ENCODE results near the gene VPS4B. TPM values are rescaled to one million over a fixed set of nuclear protein-coding genes. Genes with fewer than 3 reads are reported as not detected.
A peak's percentile ranks its signal among the peaks of the same experiment; 100 is the strongest.

The VPS4B gene
- total and polyA plus RNA-seq, 10 of the 15 experiments (the other 5 are each of a cell fraction or from before 2014, with no cell fraction given): 21.4 to 37.6 (median 29.8) TPM

- TF ChIP-seq SMARCA5 (IDR thresholded peaks at IDR 0.05) (no peak), MTA2 (IDR thresholded peaks at IDR 0.05; ENCODE audit: low read depth) (no peak), RUNX3 (IDR thresholded peaks at IDR 0.05; ENCODE audit: low read length) (no peak), HDAC6 (IDR thresholded peaks at IDR 0.05; ENCODE audit: unreplicated experiment) (no peak), SREBF1 (IDR thresholded peaks at IDR 0.05; ENCODE audit: low read length) (no peak), EED (IDR thresholded peaks at IDR 0.05; ENCODE audit: low read depth) (no peak), CREM (IDR thresholded peaks at IDR 0.05; ENCODE audit: low read depth) (no peak), TBL1XR1 (IDR thresholded peaks at IDR 0.05; ENCODE audit: low read depth, low read length) (no peak), SRF (IDR thresholded peaks at IDR 0.05; ENCODE audit: low read depth in 2 of 2, low read length in 2 of 2) (no peak), RFX5 (IDR thresholded peaks at IDR 0.05; ENCODE audit: low read depth, low read length) (no peak), CBX3 (IDR thresholded peaks at IDR 0.05; ENCODE audit: borderline replicate concordance, low read depth) (no peak), IKZF1 (conservative IDR thresholded peaks at IDR 0.05) (no peak), MEF2A (IDR thresholded peaks at IDR 0.05; ENCODE audit: insufficient read depth, low read depth, low read length) (no peak), SREBF2 (IDR thresholded peaks at IDR 0.05; ENCODE audit: low read length) (no peak), BCL3 (IDR thresholded peaks at IDR 0.05; ENCODE audit: borderline replicate concordance, insufficient read depth, low read depth, low read length, poor library complexity, severe bottlenecking) (no peak)
- TF ChIP-seq, protein P1, sequence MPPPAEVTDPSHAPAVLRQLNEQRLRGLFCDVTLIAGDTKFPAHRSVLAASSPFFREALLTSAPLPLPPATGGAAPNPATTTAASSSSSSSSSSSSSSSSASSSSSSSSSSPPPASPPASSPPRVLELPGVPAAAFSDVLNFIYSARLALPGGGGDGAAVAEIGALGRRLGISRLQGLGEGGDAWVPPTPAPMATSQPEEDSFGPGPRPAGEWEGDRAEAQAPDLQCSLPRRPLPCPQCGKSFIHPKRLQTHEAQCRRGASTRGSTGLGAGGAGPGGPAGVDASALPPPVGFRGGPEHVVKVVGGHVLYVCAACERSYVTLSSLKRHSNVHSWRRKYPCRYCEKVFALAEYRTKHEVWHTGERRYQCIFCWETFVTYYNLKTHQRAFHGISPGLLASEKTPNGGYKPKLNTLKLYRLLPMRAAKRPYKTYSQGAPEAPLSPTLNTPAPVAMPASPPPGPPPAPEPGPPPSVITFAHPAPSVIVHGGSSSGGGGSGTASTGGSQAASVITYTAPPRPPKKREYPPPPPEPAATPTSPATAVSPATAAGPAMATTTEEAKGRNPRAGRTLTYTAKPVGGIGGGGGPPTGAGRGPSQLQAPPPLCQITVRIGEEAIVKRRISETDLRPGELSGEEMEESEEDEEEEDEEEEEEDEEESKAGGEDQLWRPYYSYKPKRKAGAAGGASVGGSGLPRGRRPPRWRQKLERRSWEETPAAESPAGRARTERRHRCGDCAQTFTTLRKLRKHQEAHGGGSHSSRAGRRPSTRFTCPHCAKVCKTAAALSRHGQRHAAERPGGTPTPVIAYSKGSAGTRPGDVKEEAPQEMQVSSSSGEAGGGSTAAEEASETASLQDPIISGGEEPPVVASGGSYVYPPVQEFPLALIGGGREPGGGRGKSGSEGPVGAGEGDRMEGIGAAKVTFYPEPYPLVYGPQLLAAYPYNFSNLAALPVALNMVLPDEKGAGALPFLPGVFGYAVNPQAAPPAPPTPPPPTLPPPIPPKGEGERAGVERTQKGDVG (CRISPR knock-in tag; IDR thresholded peaks at IDR 0.05): no peak
- DNase-seq (ENCODE audit: low read depth, low spot score) (no peak), FAIRE-seq (no peak), ATAC-seq (peak; percentile 27; the same call in 2 of the 3 replicates)
- WGBS (ENCODE audit: insufficient coverage, insufficient replicate concordance, low lambda C conversion rate, missing lambda C conversion rate): 83% methylated on average over 1 of the region's 1 CpG
- H3K27ac ChIP-seq (ENCODE audit: control insufficient read depth, insufficient read depth): no peak overlapping the region
- intact Hi-C loops (cut with micrococcal nuclease; ENCODE audit: unreplicated experiment): no loop called here
- H3K9ac ChIP-seq (ENCODE audit: control insufficient read depth, insufficient read depth, low read length): no peak overlapping the region
- H3K27me3 ChIP-seq (replicated peaks in 1 of 2; ENCODE audit: control insufficient read depth in 2 of 2, insufficient read depth in 2 of 2, low read length in 1 of 2): no peaks in the 10 kb centered on the region
- no peak overlapping the region for H2AFZ ChIP-seq (ENCODE audit: control insufficient read depth, low read depth, low read length)
- H3K36me3 ChIP-seq (ENCODE audit: control insufficient read depth in 2 of 2, insufficient read depth in 2 of 2, low read length in 1 of 2): no peaks in the 10 kb centered on the region
- POLR2A ChIA-PET: interaction anchor here (0.8 to 1.0 kb wide), 2 partner anchors 12 to 31 kb away, joined by 3 read pairs; no protein-coding TSS in a partner anchor
- no peaks in the 10 kb centered on the region for H3K9me3 ChIP-seq (replicated peaks; ENCODE audit: control insufficient read depth, insufficient read depth, low read length)
- H3K4me1 ChIP-seq (ENCODE audit: control insufficient read depth, insufficient read depth, low read length): no peaks in the 10 kb centered on the region
- in situ Hi-C loops (cut with MboI): loop anchor here (5.0 kb wide), 1 partner anchor 423 kb away; no protein-coding TSS in a partner anchor
- H4K20me1 ChIP-seq (ENCODE audit: control insufficient read depth, insufficient read depth): no peaks in the 10 kb centered on the region
- SMC1A ChIA-PET (ENCODE audit: uncharacterized antibody, unreplicated experiment): interaction anchor here (1.1 to 3.9 kb wide), 16 partner anchors 10 to 1190 kb away, joined by 3 to 69 read pairs (median 4); no protein-coding TSS in a partner anchor
- H3K79me2 ChIP-seq (ENCODE audit: control insufficient read depth, insufficient read depth, low read length): no peaks in the 10 kb centered on the region
- no peak overlapping the region for H3K4me3 ChIP-seq
- no TSS peak for BruUV-seq (replicated peaks)
- H3K4me2 ChIP-seq (ENCODE audit: control insufficient read depth, insufficient read depth): no peak overlapping the region
- CTCF ChIA-PET: interaction anchor here (0.6 to 7.1 kb wide), 33 partner anchors 9 to 1126 kb away, joined by 3 to 140 read pairs (median 6); partner anchors contain the start of gene VPS4B
- RAD21 ChIA-PET (ENCODE audit: unreplicated experiment): interaction anchor here (0.7 to 3.4 kb wide), 15 partner anchors 8 to 802 kb away, joined by 3 to 39 read pairs (median 5); partner anchors contain the start of genes BCL2 and VPS4B
Measured at GRCh38 chr18:63440219-63440618, 17.9 kb upstream of the VPS4B start.

Data from GM12878 (cell line).